Kidney capillary endothelial cell (primary cell): ENCODE data around the gene USP16.
A peak's percentile ranks its signal among the peaks of the same experiment; 100 is the strongest.

Experiments
- DNase-seq: peaks from one replicate; pipeline ENCODE4 v3.0.0-alpha.2; 2018; ENCODE audit warnings: low spot score

USP16 gene

DNA sequence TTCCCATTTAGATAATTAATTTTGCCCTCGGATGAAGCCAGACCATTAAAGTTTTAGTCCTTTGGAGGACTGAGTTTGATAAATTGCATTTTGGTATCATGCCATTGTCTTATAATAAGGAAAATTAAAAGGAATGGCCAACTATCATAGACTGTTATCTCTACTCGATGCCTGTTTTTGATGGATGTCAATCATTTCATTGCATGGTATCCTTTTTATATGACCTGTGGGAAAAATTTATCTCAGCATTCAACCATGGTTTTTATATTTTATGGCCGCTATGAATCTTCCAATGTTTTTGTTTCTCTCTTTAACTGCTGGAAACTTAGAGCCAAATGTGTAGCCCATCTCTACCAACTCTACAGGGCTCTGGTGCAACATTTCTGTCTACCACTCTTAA, 58.8 kb downstream of the USP16 start:
- DNase-seq = no peak

DNA sequence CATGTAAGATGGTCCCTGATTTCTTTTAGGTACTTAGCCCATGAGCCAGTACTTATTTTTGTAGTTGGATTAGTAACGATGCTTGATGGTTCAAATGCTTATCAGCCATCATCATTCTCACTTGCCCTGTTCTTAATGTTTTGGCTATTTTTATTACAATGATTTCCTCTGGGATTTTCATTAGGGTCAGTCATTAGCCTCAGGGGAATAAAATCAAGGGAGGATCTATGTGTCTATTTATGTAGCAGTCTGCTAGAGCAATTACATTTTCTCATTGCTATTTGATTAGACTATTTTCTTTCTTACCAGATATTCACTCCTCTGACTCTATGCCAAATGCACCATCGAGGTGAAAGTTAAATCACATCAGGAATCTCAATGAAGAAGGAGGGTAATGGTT, 59.9 kb downstream of the USP16 start:
- no peak for DNase-seq

DNA sequence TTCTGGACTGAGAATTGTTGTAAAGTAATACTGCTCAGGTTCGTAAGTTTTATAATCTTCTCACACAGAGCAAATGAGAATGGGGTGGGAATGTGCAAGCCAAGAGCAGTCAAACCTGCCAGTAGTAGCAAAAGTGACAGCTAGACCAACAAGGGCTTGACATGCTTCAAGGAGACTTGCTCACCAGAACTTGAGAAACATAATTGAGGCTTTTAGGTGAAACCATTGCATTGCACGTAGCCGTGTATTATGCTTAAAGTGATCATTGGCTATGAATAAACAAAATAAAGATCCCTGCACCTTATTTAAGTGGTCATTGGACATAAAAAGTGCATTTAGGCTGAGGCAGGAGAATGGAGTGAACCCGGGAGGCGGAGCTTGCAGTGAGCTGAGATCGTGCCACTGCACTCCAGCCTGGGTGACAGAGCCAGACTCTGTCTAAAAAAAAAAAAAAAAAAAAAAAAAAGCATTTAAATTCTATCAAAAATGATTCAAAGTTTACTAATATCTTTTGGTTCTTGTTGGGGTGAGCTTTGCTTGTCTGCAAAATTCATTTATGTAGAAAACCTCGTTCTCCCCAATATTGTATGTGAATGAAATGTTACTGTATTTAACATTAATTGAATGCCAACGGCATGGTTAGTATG, 60.8 kb downstream of the USP16 start:
- DNase-seq = no peak

DNA sequence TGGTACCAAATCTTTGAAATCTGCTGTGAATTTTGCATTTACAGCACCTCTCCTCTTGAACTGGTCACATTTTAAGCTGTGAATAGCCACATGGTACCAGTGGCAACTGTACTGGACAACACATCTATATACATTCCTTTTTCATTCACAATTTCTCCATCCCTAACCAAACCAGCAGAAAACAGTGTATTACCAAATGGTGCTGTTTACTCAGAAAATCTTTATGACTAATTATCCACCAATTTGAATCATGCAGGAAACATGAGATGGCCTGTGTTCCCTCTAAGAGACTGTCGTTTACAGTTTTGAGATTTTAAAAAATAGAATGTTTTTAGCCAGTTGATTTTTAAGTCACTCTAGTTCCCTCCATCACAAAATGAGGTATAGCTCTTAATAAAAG, 66.6 kb downstream of the USP16 start:
- DNase-seq = peak; percentile 70

DNA sequence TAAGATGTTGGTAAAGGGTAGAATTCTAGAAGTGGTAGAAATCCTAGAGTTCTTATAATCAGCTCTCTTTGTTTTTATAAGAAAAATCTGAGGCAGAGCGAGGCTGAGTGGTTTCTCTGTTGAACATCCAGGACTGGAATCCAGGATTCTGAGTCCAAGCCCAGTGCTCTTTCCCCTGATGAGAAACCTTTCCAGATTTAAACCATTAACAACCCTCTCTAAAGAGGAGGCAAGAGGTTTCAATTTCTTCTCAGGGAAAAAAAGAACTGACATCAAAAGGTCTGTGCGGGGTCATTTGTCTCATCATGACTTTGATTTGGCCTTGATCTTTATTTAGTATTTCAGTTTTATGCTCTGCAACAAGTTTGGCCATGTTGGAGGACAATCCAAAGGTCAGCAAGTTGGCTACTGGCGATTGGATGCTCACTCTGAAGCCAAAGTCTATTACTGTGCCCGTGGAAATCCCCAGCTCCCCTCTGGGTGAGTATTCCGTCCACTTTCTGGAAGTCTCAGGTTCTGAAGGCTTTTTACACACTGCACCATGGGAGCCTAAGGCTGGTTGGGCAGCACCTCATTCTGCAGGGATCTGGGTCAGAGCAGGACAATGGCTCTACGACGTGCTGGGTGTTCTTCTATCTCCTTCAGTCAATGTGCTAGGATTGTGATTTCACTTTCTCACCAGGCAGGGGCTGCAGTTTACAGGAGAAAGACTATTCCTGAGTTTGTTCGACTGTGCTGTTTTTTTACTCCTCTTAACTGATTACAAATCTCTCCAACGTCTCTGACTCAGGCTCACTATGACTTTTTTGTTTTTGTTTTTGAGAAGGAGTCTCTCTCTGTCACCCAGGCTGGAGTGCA, 67.9 kb downstream of the USP16 start:
- DNase-seq = no peak

DNA sequence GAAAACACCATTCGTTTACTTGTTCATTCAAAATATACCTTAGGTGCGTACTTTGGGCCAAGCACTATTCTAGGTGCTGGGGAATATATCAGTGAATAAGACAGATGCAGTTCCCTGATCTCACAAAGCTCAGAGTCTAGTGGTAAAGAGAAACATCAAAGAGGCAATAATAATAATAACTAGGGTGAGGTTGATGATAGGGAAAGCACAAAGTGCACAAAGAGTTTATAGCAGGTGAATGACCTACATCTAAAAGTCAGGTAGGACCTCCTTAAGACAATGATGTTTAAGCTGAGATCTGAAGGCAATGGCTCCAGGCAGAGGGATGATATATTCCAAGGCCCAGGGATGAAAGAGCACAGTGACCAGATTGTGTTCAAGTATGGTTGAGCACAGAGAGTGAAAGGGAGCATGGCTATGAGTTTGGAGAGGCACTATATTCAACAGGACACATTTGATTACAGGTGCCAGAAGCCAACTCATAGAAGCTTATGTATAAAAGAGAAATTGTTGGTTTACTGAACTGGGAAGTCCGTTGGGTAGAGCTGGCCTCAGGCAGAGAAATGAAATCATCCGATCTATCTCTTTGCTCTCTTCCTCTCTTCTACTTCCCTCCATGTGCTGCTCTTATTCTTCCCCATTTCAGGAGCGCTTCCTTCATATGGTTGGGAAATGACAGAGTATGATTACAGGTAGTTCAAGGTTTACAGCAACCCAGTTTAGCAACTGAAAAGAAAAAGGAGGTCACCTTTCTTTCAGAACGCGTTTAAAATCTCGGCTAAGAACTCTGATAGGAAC, 71.9 kb downstream of the USP16 start:
- no peak for DNase-seq

DNA sequence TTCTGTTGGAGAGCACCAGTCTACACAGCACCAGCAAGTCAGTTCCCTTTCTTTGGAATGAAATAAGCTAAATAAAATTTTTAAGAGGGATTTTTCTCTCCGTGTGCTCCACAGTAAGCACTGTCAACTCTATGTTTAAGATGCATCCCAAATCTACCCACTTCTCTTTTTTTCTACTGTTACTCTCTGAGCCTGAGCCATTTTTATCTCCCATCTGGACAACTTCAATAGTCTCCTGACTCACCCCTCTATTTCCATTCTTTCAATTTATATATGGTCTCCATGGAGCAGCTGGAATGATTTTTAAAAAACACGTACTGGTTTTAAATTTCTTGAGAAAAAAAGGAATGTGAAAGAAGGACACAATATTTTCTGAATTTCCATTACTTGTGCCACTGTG, 73.7 kb downstream of the USP16 start:
- no peak for DNase-seq

DNA sequence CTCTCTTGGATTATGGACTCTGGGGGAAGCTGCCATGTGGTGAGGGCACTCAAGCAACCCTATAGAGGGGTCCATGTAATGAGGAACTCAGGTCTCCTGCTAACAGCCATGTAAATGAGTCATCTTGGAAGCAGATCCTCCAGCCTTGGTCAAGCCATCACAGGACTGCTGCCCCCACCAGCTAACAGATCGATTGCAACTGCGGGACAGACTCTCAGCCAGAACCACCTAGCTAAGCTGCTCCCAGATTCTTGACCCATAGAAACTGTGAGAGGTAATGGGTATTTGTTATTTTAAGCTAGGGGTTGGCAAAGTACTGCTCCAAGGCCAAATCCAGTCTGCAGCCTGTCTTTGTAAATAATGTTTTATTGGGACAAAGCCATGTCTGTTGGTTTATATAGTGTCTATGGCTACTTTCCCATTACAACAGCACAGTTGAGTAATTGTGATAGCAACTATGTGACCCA, 78.4 kb downstream of the USP16 start:
- no peak for DNase-seq
